Measurements from ENCODE around the gene C4orf50.

The C4orf50 gene

DNA sequence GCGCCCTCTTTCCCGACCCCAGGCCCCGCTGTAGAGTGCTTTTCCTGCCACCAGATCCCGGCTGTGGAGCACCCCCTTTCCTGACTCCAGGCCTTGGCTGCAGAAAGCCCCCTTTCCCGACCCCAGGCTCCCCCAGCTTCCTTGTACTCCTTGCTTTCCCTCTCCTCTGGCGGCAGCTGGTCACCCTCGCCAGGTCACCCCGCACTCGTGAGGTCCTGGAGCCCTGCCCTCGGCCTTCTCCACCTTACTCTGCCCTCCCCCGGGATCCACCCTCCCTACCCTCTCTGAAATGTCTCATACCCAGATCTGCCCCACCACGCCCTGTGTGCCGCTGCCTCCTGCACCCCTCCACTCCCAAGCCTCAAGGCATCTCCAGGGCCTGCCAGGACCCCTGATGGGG, 25.0 kb upstream of the C4orf50 start:
- DNase-seq, result no peak

DNA sequence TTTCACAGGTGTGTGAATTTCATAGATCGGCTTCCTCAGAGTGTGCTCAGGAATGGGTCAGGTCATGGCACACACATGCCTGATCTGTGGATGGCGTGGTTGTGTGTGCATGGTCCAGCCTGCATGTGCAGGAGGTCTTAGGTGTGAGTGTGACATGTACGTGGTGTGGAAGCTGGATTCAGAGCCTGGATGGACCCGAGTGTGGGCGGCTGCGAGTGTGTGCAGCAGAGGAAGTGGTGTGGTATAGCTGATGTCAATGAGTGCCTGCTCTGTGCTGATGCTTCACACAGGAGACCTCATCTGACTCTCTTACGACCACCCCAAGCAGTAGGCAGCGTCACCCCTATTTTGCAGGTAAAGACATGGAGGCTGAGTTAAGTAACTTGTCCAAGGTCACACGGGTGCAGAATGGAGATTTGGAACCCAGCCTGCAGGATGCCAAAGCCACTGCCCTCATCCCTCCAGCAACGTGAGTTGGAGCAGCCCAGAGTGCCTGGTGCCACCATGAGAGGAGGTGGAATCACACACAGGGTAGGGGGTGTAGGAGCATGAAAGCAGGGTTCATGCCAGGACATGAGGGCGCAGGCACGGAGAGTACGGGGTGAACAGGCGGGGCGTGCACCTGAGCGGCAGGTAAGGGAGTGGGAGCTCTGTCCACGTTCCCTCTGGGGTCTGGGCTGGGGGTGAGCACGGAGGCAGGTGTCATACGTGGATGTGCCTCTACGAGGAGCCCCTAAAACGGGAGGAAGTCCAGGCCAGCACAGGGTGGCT, 24.2 kb upstream of the C4orf50 start:
- no peak for DNase-seq

DNA sequence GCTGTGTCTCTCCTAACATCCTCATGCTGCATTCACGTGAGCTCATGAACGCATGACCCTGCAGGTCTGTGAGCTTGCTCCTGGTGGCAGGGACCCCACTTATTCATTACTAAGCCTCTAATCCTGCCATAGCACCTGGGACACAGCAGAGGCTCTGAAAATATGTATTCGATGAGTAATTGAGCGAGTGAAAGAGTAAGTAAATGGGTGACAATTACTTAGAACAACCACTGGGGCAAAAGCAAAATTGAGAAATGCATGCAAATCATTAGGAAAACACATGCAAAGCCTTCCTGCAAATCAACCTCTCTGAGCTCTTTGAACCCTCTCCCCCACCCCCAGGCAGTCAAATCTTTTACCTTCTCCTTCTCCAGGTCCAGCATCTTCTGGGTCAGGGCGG, 23.6 kb upstream of the C4orf50 start:
- no peak for DNase-seq

DNA sequence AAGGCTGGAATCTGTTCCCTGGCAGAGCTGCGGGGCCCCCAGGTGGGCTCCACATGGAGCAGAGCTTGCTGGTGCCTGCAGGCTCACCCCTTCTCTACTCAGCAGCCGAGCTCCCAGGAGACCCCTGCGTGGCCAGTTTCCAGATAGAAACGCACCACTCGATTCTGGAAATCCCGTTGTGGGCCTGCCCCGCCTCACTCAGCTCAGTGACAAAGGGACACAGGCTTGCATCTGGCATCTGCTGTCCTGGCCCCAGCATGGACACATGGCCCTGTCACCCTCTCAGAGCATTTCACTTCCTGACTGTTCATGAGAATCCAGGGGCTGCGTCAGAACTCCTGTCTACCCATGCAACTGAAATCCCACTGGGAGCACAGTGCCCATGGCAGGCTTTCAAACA, 20.5 kb upstream of the C4orf50 start:
- DNase-seq, result no peak

DNA sequence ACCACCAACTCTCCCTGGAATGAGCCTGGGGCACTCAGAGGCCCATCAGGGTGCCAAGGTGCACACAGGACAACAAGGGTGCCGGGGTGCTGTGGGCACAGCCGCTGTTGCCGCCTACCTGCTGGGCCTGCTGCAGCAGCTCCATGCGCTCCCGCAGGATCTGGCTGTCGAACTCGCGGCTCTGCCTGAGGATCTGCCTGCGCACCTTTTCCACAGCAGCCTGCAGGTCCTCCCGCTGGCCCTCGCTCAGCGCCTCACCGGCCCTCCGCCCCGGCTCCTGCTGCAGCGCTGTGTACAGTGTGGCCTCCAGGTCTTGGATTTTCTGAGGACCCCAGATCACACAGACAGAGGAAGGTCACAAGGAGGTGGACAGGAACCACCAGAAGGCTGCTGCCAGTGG, 17.6 kb upstream of the C4orf50 start:
- no peak for DNase-seq

DNA sequence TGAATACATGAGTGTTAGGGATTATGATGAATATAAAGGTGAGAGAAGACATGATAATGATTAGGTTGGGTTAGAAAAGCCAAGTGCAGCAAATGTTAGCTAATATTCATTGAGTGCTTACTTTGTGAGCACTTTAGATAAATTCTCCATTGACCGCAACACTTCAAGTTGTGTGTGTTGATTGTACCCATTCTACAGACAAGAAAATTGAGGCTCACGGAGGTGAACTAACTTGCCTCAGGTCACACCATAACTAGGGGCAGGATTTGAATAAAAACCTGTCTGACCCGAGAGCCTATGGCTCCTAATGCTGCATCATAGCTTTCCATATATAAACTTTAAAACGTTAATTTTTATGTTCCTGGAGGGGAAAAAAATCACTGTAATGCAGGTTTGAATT, 15.2 kb upstream of the C4orf50 start:
- DNase-seq, result no peak

- DNase-seq, result peak; percentile 20 to 73
Measured at GRCh38 chr4:6032249-6033244, 14.3 kb upstream of the C4orf50 start.

- no peak for DNase-seq
Measured at GRCh38 chr4:6031846-6032245, 13.6 kb upstream of the C4orf50 start.

DNA sequence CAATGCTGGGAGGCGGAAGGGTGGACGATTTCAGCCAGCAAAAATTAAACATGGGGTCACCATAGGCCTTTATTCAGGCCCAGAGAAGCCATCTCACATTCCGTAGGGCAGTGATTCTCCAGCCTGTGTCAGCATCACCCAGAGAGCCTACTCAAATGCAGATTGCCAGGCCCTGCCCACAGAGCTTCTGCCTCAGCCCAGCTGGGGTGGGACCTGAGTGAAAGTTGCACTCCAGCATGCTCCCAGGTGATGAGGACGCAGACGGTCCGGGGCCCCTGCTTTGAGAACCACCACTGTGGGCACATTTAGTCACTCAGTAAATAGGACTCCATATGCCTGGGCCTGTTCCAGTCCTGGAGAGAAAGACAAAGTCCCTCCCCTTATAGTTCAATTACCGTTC, 12.4 kb upstream of the C4orf50 start:
- DNase-seq, result no peak

GRCh38 chr4:6029254-6029653, 11.0 kb upstream of the C4orf50 start:
- no peak for DNase-seq

GRCh38 chr4:6028168-6028567, 9.9 kb upstream of the C4orf50 start:
- DNase-seq, result no peak

DNA sequence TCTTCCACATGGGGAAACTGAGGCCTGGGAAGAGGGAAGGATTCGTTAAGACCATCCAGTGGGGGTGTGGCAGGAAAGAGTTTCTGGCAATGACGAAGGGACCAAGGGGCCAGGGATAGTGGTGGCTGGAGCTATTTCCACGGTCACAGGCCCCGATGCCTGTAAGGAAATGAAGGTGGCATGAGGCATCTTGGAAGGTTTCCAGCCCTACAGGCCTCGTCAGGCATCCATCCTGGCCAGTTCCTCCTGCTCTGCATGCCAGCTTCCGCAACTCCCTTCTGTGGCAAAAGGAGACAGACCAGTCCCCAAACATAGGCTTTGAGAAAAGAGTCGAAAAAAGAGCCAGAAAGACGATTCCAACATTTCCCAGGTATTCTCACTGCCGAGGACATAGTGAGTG, 9.2 kb upstream of the C4orf50 start:
- DNase-seq, result no peak

DNA sequence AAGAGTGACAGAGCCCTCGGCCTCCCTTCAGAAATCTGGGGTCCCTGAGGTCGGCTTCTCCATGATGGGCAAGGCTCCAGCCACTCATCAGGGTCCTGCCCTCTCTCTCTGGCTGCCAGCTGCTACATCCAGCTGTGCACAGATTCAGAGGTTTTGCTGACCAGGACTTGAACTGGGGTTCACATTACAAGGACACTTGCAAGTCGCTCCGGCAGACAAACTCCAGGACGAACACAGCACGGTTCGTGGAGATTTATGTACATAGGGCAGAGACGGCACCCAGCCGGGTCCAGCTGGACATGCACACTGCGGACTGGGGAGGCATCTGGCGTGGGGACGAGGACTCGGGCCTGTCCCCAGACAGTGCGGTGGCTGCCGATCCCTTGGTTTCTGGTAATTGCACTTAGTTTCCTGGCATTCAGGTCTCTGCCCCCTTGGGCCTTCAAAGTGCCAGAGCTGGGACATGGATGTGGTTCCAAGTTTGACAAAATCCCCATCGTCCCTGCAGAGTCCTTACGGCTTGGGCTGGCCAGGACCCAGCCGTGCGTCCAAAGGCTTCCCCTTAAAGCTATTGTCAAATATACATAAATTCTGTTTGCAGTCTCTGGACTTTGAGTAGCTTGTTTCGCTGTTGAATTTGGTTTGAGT, 6.2 kb upstream of the C4orf50 start:
- no peak for DNase-seq

GRCh38 chr4:6023731-6024130, 5.5 kb upstream of the C4orf50 start:
- no peak for DNase-seq

DNA sequence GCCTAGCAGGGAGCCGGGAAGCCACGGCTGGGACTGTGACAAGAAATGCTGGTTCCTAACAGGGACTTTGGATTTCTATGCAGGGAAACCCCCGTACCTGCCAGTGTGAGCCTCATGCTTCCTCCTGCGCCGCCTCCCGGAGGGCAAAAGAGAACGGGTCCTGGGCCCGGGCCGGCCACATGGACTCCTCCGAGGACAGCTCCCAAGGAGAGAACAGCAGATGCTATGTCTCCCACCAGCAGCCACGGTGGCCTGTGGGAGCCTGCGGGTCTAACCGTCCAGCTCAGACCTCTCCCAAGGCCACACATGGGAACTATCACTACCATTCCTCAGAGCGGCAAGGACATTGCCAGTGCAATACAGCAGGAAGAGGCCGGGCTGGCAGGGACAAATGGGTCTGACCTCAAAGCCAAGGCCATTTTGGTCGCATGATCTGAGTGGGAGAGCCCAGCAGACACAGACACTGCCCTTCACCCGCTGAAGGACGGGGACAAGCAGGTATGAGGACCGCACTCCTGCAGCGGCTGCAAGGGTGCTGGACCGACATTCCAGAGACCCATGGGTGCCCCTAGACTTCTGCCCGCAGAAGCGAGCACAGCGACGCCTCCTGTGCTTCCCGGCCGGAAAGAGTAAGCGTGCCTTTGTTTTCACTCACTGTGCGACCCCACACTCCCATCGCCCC, 4.5 kb upstream of the C4orf50 start:
- DNase-seq, result no peak

- DNase-seq, result no peak
Measured at GRCh38 chr4:6021831-6022606, 3.8 kb upstream of the C4orf50 start.

- DNase-seq, result no peak
Measured at GRCh38 chr4:6020613-6021012, 2.4 kb upstream of the C4orf50 start.

DNA sequence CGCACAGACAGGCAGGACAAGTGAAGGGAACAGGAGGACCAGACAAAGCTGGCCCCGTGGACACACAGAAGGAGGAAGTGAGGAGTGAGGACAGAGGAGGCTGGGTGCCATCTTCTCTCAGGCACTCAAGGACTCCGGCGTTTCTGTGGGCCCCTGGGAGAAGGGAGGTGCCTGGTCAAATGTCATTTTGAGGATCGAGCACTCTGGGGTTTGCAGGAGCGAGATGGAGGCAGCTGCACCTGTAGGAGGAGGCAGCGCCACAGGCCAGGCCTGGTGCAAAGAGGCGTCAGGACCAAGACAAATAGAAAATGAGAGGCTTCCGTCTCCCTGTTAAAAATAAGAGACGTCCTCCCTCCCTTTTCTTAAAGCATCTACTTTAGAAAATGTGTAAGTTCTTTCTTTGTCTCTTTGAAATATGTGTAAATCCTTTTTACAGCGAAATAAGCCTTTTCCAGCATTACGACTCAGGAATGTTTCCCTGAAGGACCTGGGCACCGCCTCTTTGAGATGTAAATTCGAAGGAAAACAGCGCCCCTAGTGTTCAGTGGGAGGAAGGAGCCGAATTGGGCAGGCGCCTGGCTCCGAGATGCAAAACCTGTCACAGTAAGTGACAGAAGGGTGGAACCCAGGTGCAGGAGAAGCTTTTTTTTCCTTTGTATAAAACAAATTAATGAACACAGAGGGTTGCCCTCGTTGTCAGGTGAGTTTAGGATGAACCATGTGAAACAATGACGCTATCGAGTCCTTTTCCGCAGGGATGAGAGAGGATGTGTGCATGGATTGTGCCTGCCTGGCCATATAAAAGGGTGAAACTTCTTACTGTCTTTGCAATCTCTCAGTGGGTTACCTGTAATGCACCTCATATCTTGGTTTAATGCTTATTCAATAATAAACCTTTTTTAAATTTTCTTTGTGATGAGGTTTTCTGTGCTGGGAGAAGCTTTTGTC, 1.4 kb upstream of the C4orf50 start:
- DNase-seq, result peak; percentile 42 to 63

DNA sequence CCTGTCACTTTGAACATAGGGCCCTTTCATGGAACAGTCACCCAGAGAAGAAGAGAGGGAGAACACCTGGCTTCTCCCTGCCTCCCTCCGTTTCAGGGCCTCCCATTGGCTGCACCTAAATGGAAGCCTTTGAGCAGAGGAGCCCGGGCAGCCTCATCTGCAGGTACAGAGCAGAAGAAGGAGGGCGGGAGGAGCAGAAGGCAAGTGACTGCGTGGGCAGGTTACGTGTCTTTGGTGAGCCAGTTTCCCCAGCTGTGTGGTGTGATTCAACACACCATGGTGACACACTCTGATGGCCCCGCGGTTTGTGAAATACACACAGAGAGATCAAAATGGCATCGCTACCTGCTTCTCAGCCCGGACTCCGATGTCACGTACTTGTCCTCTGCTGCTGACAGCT, 431 bp downstream of the C4orf50 start:
- DNase-seq, result no peak

GRCh38 chr4:6017030-6017429, 1.2 kb downstream of the C4orf50 start:
- DNase-seq, result no peak

- DNase-seq, result no peak
Measured at GRCh38 chr4:6013564-6013963, 4.7 kb downstream of the C4orf50 start.
